WTC11 (cell line): Measurements from ENCODE around the gene ARHGAP4. TPM values are rescaled to one million over a fixed set of nuclear protein-coding genes. Genes with fewer than 3 reads are reported as not detected.

Source experiments
- ATAC-seq: fragments of 200-7000 bp; cut with Tn5 transposase; 2 replicates; pipeline ENCODE4 v1.10.0; 2021; ENCODE audit warnings: mild to moderate bottlenecking, moderate library complexity
- CTCF ChIA-PET: fragments of 300-600 bp; sonication (Branson Sonifier 250); formaldehyde crosslinking; loops from one replicate; lab custom pipeline; 2021; ENCODE audit warnings: antibody characterized with exemption; lab: Charles Lee
- POLR2A ChIA-PET: fragments of 350-600 bp; sonication (Branson Sonifier 250); formaldehyde crosslinking; loops from one replicate; lab custom pipeline; 2021; ENCODE audit warnings: antibody characterized with exemption; lab: Charles Lee
- DNase-seq: peaks from one replicate; pipeline ENCODE4 v3.0.0; 2021; ENCODE audit warnings: low spot score
- H3K27ac Mint-ChIP-seq: 2 replicates; pipeline ENCODE4 v1.8.0; 2021; ENCODE audit warnings: mixed read lengths
- H3K27me3 Mint-ChIP-seq: 2 replicates; pipeline ENCODE4 v1.8.0; 2021; ENCODE audit warnings: low read depth, mild to moderate bottlenecking, moderate library complexity, mixed read lengths
- H3K36me3 Mint-ChIP-seq: 2 replicates; pipeline ENCODE4 v1.8.0; 2021; ENCODE audit warnings: mixed read lengths
- H3K4me1 Mint-ChIP-seq: 2 replicates; pipeline ENCODE4 v1.8.0; 2022; ENCODE audit warnings: mixed read lengths
- H3K4me3 Mint-ChIP-seq: 2 replicates; pipeline ENCODE4 v1.8.0; 2021; ENCODE audit warnings: mild to moderate bottlenecking, moderate library complexity, mixed read lengths
- H3K9me3 Mint-ChIP-seq: 2 replicates; pipeline ENCODE4 v1.8.0; 2021; ENCODE audit warnings: mixed read lengths
- AFF4 ChIP-seq: sonication (generic); formaldehyde crosslinking; IDR thresholded peaks from 2 replicates; pipeline ENCODE4 v1.8.1; 2023; ENCODE audit warnings: mild to moderate bottlenecking, missing genetic modification reagents, borderline replicate concordance
- ARID4B ChIP-seq: sonication (generic); formaldehyde crosslinking; IDR thresholded peaks from 2 replicates; pipeline ENCODE4 v1.8.0; 2023; ENCODE audit warnings: missing genetic modification reagents, mild to moderate bottlenecking, borderline replicate concordance
- FOXP1 ChIP-seq: sonication (generic); formaldehyde crosslinking; IDR thresholded peaks from 2 replicates; pipeline ENCODE4 v1.8.0; 2022; ENCODE audit warnings: missing genetic modification reagents, mild to moderate bottlenecking, moderate library complexity, borderline replicate concordance
- GRHL2 ChIP-seq: fragments of 250-450 bp; sonication (Bioruptor Pico); IDR thresholded peaks from 2 replicates; pipeline ENCODE4 v1.8.0; 2022; ENCODE audit warnings: mild to moderate bottlenecking, moderate library complexity; ENCODE audit not compliant: insufficient replicate concordance, severe bottlenecking
- OVOL2 ChIP-seq: fragments of 250-450 bp; sonication (Bioruptor Pico); IDR thresholded peaks from 2 replicates; pipeline ENCODE4 v1.9.0; 2021; ENCODE audit warnings: mild to moderate bottlenecking, borderline replicate concordance
- RELA ChIP-seq: sonication (generic); formaldehyde crosslinking; IDR thresholded peaks from 2 replicates; pipeline ENCODE4 v1.8.1; 2022; ENCODE audit warnings: missing genetic modification reagents, mild to moderate bottlenecking, borderline replicate concordance
- TCF7 ChIP-seq: sonication (generic); formaldehyde crosslinking; IDR thresholded peaks from 2 replicates; pipeline ENCODE4 v1.8.0; 2022; ENCODE audit warnings: mild to moderate bottlenecking, low read depth, missing genetic modification reagents, moderate library complexity
- TEAD1 ChIP-seq: sonication (generic); formaldehyde crosslinking; IDR thresholded peaks from 2 replicates; pipeline ENCODE4 v1.8.0; 2022; ENCODE audit warnings: mild to moderate bottlenecking, missing genetic modification reagents
- TP53 ChIP-seq: sonication (generic); formaldehyde crosslinking; IDR thresholded peaks from 2 replicates; pipeline ENCODE4 v1.8.1; 2023; ENCODE audit warnings: mild to moderate bottlenecking, missing genetic modification reagents
- USF2 ChIP-seq: sonication (generic); formaldehyde crosslinking; IDR thresholded peaks from 2 replicates; pipeline ENCODE4 v1.8.1; 2023; ENCODE audit warnings: mild to moderate bottlenecking, missing genetic modification reagents, moderate library complexity
- ZNF219 ChIP-seq: sonication (generic); formaldehyde crosslinking; IDR thresholded peaks from 2 replicates; pipeline ENCODE4 v1.8.0; 2023; ENCODE audit warnings: missing genetic modification reagents, mild to moderate bottlenecking, borderline replicate concordance
- ZNF416 ChIP-seq: fragments of 250-450 bp; sonication (Bioruptor Pico); IDR thresholded peaks from 2 replicates; pipeline ENCODE4 v1.9.0; 2021; ENCODE audit warnings: mild to moderate bottlenecking, inconsistent platforms
- ZNF423 ChIP-seq: fragments of 250-450 bp; sonication (Bioruptor Pico); IDR thresholded peaks from 2 replicates; pipeline ENCODE4 v2.1.2; 2022; ENCODE audit warnings: mild to moderate bottlenecking, moderate library complexity
- total RNA-seq: library from RNA; stranded (reverse); gene quantifications from 3 replicates; pipeline ENCODE4 v1.2.3, GENCODE V29; 2021
- TF ChIP-seq, protein P1 (sequence below): fragments of 250-450 bp; sonication (Bioruptor Pico); IDR thresholded peaks from 2 replicates; pipeline ENCODE4 v1.9.0; 2021; ENCODE audit warnings: mild to moderate bottlenecking
- TF ChIP-seq, protein P2 (sequence below): sonication (generic); formaldehyde crosslinking; IDR thresholded peaks from 2 replicates; pipeline ENCODE4 v1.8.0; 2022; ENCODE audit warnings: missing genetic modification reagents

The ARHGAP4 gene
- total RNA-seq, 1 experiment from 2014 or later: 52.1 TPM

DNA sequence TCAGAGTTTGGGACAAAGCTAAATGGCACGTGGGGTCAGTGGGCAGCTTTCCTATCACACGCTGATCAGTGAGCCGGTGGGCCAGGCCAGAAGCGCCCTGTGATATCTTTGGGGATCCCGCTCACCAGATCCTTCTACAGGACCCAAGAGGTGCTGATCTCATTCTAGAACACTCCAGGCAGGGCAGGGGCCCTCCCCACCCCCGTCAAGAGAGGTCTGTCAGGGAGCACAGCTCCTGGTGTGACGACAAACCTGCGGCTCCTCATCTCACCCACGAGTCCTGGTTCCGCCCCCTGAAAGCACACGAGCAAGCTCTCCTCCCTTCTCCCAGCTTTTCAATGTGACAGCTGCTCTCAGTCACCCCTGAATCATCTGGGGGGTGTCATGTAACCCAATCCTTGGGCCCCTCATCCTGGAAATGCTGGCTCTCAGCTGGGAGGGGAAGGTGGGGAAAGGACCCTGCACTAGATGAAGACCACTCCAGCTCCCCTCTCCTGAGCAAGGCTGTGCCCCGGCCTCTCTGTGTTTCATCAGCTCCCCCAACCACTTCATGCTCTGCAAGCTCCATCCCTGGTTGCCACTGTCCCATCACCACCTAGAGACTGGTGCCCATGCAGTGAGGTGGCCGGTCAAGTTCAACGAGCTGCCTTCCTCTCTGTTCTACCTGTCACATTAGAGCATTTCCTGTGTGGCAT is 40.9 kb upstream of the ARHGAP4 start (continued):
- TF ChIP-seq ZNF416 (no peak), ZNF219 (no peak)
- TF ChIP-seq, all 79 proteins: peak for 0

DNA sequence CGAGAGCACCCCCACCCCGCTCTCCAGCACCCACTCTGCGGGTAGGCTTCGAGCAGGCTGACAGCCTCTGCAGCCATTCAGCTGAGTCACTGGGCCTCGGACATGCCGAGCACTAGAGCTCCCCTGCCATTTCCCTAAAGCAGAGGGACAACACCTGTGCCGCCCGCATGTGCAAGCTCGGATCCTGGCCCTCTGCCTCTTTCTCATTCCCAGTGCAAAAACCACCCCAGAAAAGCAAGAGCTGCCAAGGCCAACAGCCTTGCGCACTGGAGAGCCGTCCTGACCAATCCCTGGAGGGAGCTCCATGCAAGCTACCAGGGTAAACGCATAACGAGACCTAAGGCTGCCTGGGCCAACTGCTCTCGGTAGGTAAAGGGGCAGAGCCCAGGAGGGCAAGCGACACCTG is 40.2 kb upstream of the ARHGAP4 start:
- no peaks in the 10 kb centered on the region for H3K27me3 Mint-ChIP-seq
- H3K9me3 Mint-ChIP-seq: no peaks in the 10 kb centered on the region
- ChIA-PET POLR2A (no interaction called here), CTCF (interaction anchor here (0.8 to 3.7 kb wide), 4 partner anchors 19 to 280 kb away, joined by 3 to 12 read pairs (median 5); no protein-coding TSS in a partner anchor)
- peaks cover 21% of the 10 kb centered on the region for H3K4me1 Mint-ChIP-seq
- H3K4me3 Mint-ChIP-seq: no peak overlapping the region; the same call in 1 of the 2 replicates
- ATAC-seq (no peak), DNase-seq (no peak)
- TF ChIP-seq ZNF219 (no peak), TP53 (CRISPR knock-in tag) (no peak), USF2 (CRISPR knock-in tag) (no peak), TCF7 (CRISPR knock-in tag) (no peak), ARID4B (CRISPR knock-in tag) (no peak), GRHL2 (CRISPR knock-in tag) (no peak), FOXP1 (CRISPR knock-in tag) (no peak), OVOL2 (CRISPR knock-in tag) (no peak), AFF4 (CRISPR knock-in tag) (no peak), RELA (CRISPR knock-in tag) (no peak), TEAD1 (CRISPR knock-in tag) (no peak), ZNF423 (CRISPR knock-in tag) (no peak)
- TF ChIP-seq, protein P1, sequence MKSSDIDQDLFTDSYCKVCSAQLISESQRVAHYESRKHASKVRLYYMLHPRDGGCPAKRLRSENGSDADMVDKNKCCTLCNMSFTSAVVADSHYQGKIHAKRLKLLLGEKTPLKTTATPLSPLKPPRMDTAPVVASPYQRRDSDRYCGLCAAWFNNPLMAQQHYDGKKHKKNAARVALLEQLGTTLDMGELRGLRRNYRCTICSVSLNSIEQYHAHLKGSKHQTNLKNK (CRISPR knock-in tag): no peak
- TF ChIP-seq, protein P2, sequence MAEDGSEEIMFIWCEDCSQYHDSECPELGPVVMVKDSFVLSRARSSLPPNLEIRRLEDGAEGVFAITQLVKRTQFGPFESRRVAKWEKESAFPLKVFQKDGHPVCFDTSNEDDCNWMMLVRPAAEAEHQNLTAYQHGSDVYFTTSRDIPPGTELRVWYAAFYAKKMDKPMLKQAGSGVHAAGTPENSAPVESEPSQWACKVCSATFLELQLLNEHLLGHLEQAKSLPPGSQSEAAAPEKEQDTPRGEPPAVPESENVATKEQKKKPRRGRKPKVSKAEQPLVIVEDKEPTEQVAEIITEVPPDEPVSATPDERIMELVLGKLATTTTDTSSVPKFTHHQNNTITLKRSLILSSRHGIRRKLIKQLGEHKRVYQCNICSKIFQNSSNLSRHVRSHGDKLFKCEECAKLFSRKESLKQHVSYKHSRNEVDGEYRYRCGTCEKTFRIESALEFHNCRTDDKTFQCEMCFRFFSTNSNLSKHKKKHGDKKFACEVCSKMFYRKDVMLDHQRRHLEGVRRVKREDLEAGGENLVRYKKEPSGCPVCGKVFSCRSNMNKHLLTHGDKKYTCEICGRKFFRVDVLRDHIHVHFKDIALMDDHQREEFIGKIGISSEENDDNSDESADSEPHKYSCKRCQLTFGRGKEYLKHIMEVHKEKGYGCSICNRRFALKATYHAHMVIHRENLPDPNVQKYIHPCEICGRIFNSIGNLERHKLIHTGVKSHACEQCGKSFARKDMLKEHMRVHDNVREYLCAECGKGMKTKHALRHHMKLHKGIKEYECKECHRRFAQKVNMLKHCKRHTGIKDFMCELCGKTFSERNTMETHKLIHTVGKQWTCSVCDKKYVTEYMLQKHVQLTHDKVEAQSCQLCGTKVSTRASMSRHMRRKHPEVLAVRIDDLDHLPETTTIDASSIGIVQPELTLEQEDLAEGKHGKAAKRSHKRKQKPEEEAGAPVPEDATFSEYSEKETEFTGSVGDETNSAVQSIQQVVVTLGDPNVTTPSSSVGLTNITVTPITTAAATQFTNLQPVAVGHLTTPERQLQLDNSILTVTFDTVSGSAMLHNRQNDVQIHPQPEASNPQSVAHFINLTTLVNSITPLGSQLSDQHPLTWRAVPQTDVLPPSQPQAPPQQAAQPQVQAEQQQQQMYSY (CRISPR knock-in tag): no peak
- H3K27ac Mint-ChIP-seq: peak overlapping the region; percentile 60; the same call in 1 of the 2 replicates
- peaks cover under 1% of the 10 kb centered on the region for H3K36me3 Mint-ChIP-seq
